ENCODE measurements around the gene FOSB. TPM values are rescaled to one million over a fixed set of nuclear protein-coding genes. Genes with fewer than 3 reads are reported as not detected.
"Not testable (repeated sequence)": the region's sequence is repeated elsewhere in the genome, so short reads cannot be mapped to it uniquely, and the experiment has no call there.

The FOSB gene
- total RNA-seq: 0.79 TPM
- long read RNA-seq: 0 reads

GRCh38 chr19:45467456-45468158 is at the start of gene FOSB:
FOSB (plus strand) TSS chr19:45467996; CDS start chr19:45468587, 591 bp downstream.
- intact Hi-C loops (cut with micrococcal nuclease): no loop called here
- DNase-seq (peak; percentile 97), ATAC-seq (peak; percentile 62)

DNA sequence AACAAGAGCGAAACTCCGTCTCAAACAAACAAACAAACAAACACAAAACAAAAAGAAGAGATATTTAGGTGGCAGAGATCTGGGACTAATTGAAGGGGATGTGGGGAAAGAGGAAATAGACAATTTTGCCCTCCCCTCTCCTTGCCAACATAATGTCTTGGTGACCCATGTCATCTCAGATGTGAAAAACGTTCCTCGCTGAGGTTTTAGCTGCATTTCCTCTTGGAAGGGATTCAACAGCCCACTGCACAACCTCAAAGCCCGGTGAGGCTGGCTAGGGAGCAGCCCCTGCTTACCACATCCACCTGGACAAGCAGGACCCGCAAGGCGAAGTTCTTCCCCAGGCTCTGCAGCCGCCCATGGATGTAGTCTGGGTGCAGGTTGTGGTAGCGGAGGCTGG is 49.0 kb upstream of the FOSB start:
- DNase-seq: no peak
- intact Hi-C loops (cut with micrococcal nuclease): no loop called here
- no peak for ATAC-seq

DNA sequence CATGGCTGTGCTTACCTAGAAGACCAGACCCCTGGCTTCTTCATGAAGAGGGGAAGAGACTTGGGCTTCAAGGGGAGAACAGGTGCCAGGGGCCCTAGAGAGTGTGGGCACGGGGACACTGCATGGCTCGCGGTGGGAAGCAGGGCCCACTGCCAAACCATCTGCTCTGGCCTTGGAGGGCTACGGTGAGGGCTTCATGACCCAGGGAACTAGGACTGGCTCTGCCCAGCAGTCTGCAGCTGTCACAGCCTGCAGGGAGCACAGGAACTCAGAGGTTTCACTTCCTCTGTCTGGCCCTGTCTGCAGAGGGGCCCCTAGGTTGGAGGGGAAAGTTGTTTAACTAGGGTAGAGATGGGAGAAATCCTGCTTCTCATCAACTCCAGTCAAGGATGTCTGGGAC is 48.4 kb upstream of the FOSB start:
- DNase-seq: peak; percentile 50
- intact Hi-C loops (cut with micrococcal nuclease): no loop called here

GRCh38 chr19:45419895-45420294 is 47.9 kb upstream of the FOSB start:
- ATAC-seq (no peak), DNase-seq (no peak)
- intact Hi-C loops (cut with micrococcal nuclease): no loop called here

More for the DNA sequence above, 48.4 kb upstream of the FOSB start:
- ATAC-seq: no peak

DNA sequence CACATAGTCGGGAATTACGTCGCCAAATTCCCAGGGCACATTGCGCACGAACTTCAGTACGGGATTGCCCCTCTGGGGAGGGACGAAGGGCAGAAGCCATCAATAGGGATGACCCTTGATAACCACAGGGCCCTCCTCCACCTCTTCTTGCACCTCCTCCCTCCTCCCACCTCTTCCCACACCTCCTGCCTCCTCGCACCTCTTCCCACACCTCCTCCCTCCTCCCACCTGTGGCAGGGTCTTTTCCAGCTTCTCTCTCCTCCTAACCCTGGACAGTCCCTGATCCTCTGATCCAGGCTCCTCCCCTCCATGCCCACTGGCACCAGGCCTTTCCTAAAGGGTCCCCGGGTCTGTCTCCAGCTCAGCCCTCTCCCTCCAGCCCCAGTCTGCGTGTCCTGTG is 47.4 kb upstream of the FOSB start:
- intact Hi-C loops (cut with micrococcal nuclease): no loop called here
- DNase-seq (no peak), ATAC-seq (no peak)

DNA sequence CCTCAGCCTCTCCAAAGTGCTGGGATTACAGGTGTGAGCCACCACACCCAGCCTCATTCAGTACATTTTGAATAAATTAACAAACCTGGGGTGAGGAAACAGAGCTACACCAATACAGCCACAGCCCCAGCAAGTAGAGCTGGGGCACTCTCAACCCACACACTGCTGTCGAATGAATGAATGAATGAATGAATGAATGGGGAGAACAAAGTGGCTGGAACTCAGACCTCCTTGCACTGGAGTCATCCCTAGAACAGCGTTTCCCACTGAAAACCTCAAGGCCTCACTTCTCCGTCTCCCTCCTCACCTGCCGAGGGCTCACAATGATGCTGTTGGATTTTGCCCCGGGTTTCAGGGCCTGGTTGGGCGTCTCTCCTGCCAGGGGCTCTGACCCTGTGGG is 46.9 kb upstream of the FOSB start:
- no peak for DNase-seq
- ATAC-seq: no peak
- intact Hi-C loops (cut with micrococcal nuclease): no loop called here

- no peak for DNase-seq
- intact Hi-C loops (cut with micrococcal nuclease): no loop called here
- ATAC-seq: no peak
Observed at GRCh38 chr19:45421947-45422498, 45.8 kb upstream of the FOSB start.

DNA sequence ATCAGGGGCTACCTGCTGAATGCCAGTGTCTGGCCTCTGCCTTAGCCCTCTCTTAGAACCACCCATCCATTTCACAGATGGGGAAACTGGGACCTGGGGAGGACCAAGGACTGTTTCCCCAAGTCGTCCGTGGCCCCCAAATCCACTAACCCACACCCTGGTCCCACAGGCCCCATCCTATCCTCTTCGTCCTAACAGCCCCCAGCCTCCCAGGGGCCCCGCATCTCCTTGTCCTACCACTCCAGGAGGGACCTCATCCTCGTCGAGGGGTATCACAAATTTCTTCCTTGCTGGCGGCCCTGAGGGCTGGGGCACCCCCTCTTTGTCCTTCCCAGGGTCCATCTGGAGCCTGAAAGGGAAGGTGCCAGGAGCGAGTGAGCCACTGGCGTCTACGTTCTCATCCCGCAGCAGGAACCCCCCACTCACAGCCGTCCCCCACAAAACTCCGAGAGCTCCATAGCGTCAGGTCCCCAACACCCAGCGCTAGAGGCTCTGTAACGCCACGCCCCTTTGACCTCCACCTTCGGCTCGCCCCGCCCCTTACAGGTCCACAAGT is 44.7 kb upstream of the FOSB start:
- ATAC-seq (no peak), DNase-seq (no peak)
- intact Hi-C loops (cut with micrococcal nuclease): no loop called here

DNA sequence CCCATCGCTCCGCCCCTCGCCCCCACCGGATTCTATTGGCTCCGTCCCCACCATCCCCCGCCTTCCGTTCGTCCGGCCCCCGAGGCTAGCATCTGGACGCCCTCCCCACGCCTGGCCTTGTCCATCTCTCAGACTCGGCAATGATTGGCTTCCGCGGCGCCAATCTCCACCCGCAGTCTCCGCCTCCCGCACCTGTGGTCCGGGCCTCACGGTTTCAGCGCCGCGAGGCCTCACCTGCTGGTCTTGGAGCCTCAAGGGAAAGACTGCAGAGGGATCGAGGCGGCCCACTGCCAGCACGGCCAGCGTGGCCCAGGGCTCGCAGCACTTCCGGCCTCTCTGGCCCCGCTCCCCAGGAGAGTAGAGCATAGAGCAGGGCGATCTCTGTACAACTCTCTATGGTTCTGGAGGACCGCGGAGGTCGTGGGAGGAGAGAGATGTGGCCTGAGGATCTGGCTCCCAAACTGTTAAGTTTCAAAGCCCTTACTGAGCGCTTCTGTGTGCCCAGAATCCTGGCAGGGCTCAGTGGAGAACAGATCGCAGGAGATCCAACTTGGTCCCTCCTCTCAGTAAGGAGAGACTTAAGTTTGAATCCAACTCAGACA is 44.1 kb upstream of the FOSB start, which contains the start of gene ERCC1:
Gene ERCC1 (minus strand): TSS at position 329 of the 602 bp plus-strand sequence. CDS start 543 bp downstream, outside the sequence.
- intact Hi-C loops (cut with micrococcal nuclease): no loop called here
- peak; percentile 86 for ATAC-seq
- DNase-seq: peak; percentile 97

- ATAC-seq: peak; percentile 30
- intact Hi-C loops (cut with micrococcal nuclease): no loop called here
- DNase-seq: peak; percentile 71
Observed at GRCh38 chr19:45424191-45425058, 43.4 kb upstream of the FOSB start.

DNA sequence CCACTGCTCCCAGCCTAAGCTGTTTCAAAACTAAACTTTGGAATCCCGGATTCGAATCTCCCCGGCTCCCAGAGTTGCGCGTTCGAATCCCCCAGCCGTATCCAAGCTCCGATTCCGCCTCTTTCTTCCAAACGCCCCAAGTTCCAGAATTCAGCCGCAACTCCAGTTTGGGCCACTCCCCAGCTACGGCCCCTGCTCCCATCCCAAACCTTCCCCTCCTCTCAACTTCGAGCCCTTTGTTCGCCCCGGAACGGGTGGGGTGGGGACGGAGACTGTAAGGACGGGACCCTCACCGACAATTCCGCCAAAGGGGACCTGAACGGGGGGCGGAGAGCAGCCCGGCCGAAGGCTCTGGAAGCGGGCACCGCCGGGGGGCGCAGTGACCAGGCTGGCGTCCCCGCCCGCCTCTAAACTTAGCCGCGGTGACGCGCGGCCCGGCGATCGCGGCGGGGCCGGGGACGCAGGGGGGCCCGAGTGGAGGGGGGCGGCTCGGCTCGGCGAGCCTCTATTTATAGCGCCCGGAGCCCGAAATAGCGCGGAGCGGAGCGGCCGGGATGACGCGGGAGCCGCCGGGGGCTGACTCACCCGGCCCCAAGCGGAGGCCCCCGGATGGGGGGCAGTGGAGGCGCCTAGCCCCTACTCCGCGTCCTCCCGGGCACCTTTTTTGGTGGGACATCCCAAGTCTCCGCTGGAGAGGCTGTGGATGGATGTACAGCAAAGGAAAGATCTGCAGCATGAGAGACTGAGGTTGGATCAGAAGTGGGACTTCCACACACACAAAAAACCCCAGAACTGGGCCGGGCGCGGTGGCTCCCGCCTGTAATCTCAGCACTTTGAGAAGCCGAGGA is 39.2 kb upstream of the FOSB start:
- ATAC-seq: peak; percentile 80
- DNase-seq: peak; percentile 86
- intact Hi-C loops (cut with micrococcal nuclease): no loop called here

- ATAC-seq; intact Hi-C loops (cut with micrococcal nuclease); DNase-seq: not testable (repeated sequence)
Observed at GRCh38 chr19:45429896-45430295, 37.9 kb upstream of the FOSB start.

DNA sequence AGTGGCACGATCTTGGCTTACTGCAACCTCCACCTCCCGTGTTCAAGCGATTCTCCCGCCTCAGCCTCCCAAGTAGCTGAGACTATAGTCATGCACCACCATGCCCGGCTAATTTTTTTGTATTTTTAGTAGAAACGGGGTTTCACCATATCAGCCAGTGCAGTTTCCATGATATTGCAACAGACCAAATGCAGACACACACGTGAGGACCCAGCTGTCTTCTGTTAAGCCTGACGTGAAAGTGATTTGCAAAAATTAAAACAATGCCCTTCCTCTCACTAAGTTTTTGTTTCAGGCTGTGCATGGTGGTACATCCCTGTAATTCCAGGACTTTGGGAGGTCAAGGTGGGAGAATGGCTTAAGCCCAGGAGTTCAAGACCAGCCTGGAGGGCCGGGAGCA is 36.8 kb upstream of the FOSB start:
- ATAC-seq; DNase-seq; intact Hi-C loops (cut with micrococcal nuclease): not testable (repeated sequence)

- intact Hi-C loops (cut with micrococcal nuclease); DNase-seq; ATAC-seq: not testable (repeated sequence)
Observed at GRCh38 chr19:45432543-45432942, 35.3 kb upstream of the FOSB start.

GRCh38 chr19:45437328-45437727 is 30.5 kb upstream of the FOSB start:
- intact Hi-C loops (cut with micrococcal nuclease): loop anchor here (5.0 kb wide), 1 partner anchor 40 kb away; no protein-coding TSS in a partner anchor
- DNase-seq (no peak), ATAC-seq (no peak)

GRCh38 chr19:45439190-45439568 is 28.6 kb upstream of the FOSB start:
- no peak for ATAC-seq
- no peak for DNase-seq
- intact Hi-C loops (cut with micrococcal nuclease): loop anchor here (5.0 kb wide), 1 partner anchor 38 kb away; no protein-coding TSS in a partner anchor

GRCh38 chr19:45439569-45440258 is 28.1 kb upstream of the FOSB start:
- ATAC-seq (peak; percentile 74), DNase-seq (peak; percentile 94)
- intact Hi-C loops (cut with micrococcal nuclease): loop anchor here (5.0 kb wide), 1 partner anchor 38 kb away; no protein-coding TSS in a partner anchor

- ATAC-seq (no peak), DNase-seq (no peak)
- intact Hi-C loops (cut with micrococcal nuclease): no loop called here
Observed at GRCh38 chr19:45440259-45440638, 27.5 kb upstream of the FOSB start.
